Measurements from ENCODE around the gene ARPC2. TPM values are rescaled to one million over a fixed set of nuclear protein-coding genes. Genes with fewer than 3 reads are reported as not detected.

Gene ARPC2
- total RNA-seq, 4 donors from 2014 or later: 181 to 231 (median 193) TPM

DNA sequence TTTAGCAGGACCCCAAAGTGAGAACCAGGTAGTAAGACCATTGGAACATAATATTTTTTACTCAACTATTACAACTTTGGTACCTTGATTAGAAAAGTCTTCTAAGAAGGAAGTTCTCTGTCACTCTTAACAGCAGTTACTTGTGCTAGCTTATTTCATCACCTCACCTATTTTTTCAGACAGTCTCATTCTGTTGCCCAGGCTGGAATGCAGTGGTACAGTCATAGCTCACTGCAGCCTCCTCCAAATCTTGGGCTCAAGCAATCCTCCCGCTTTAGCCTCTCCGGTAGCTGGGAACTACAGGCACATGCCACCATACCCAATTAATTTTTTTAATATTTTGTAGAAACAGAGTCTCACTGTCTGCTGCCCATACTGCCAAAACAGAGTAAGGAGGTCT, 18.0 kb downstream of the ARPC2 start:
- TF ChIP-seq, protein P1, sequence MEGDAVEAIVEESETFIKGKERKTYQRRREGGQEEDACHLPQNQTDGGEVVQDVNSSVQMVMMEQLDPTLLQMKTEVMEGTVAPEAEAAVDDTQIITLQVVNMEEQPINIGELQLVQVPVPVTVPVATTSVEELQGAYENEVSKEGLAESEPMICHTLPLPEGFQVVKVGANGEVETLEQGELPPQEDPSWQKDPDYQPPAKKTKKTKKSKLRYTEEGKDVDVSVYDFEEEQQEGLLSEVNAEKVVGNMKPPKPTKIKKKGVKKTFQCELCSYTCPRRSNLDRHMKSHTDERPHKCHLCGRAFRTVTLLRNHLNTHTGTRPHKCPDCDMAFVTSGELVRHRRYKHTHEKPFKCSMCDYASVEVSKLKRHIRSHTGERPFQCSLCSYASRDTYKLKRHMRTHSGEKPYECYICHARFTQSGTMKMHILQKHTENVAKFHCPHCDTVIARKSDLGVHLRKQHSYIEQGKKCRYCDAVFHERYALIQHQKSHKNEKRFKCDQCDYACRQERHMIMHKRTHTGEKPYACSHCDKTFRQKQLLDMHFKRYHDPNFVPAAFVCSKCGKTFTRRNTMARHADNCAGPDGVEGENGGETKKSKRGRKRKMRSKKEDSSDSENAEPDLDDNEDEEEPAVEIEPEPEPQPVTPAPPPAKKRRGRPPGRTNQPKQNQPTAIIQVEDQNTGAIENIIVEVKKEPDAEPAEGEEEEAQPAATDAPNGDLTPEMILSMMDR (IDR thresholded peaks at IDR 0.05 in 4 of 5, conservative IDR thresholded peaks at IDR 0.05 in 1 of 5): no peak
- no peak for TF ChIP-seq POLR2A (IDR thresholded peaks at IDR 0.05)
- Histone ChIP-seq H3K27ac (no peak overlapping the region), H3K27me3 (no peaks in the 10 kb centered on the region), H3K4me1 (peaks cover under 1 to 6% of the 10 kb centered on the region in 2 donors), H3K9me3 (no peaks in the 10 kb centered on the region), H3K4me3 (no peak overlapping the region), H3K36me3 (peaks cover 2 to 85% of the 10 kb centered on the region in 2 donors)
- no peak for ATAC-seq
- in situ Hi-C loops (cut with MboI; ENCODE audit: low sequenced_read_pairs in 4 of 4) (no loop called here), intact Hi-C loops (cut with DNase I; ENCODE audit: low total_unique reads) (no loop called here)
- no peak for DNase-seq

DNA sequence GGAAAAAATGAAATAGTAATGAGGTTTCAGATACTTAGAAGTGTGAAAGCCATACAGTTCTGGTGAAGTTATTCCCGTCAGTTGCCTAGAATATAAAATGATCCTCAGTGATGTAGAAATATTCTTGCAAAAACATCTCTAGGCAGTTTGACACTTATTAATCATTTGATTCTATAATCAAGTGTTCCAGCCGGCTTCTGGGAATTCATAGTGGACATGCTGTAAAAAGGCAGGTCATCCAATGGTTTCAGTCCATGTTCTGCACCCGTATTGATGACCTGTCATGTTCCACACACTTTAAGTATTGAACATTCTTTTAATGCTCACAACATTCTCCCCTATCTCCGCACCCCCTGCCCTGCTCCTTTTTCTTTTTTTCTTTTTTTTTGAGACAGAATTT, 19.8 kb downstream of the ARPC2 start:
- Histone ChIP-seq H3K9me3 (no peaks in the 10 kb centered on the region), H3K27ac (no peak overlapping the region), H3K4me1 (no peaks in the 10 kb centered on the region), H3K36me3 (peaks cover 0 to 85% of the 10 kb centered on the region in 2 donors), H3K4me3 (no peak overlapping the region), H3K27me3 (no peaks in the 10 kb centered on the region)
- no peak for DNase-seq
- intact Hi-C loops (cut with DNase I; ENCODE audit: low total_unique reads): no loop called here
- no peak for ATAC-seq
- in situ Hi-C loops (cut with MboI; ENCODE audit: low sequenced_read_pairs in 4 of 4): no loop called here
- TF ChIP-seq, protein P1 (IDR thresholded peaks at IDR 0.05 in 4 of 5, conservative IDR thresholded peaks at IDR 0.05 in 1 of 5): no peak
- no peak for TF ChIP-seq POLR2A (IDR thresholded peaks at IDR 0.05)

DNA sequence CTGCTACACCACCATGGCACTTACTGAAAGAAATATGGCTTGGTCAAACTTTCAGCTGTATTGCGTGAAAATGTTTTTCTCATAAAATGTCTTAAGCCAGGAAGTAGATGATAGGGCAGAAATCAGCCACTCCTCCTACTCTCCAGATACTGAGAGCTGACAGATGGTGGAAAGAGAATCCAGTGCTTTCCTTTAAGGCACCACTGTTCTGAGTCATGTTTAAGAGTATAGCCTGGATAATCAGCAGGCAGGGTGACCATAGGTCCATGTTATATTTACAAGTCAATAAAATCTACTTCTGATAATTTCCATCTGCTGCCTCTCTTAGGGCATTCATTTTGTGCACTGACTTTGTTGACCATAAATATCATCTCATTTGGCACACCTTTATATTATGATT, 21.9 kb downstream of the ARPC2 start:
- ATAC-seq (no peak), DNase-seq (no peak)
- Histone ChIP-seq H3K27ac (no peak overlapping the region), H3K4me1 (no peaks in the 10 kb centered on the region), H3K4me3 (no peak overlapping the region), H3K9me3 (no peaks in the 10 kb centered on the region), H3K27me3 (no peaks in the 10 kb centered on the region), H3K36me3 (peaks cover 0 to 97% of the 10 kb centered on the region in 2 donors)
- intact Hi-C loops (cut with DNase I; ENCODE audit: low total_unique reads) (no loop called here), in situ Hi-C loops (cut with MboI; ENCODE audit: low sequenced_read_pairs in 4 of 4) (no loop called here)
- TF ChIP-seq, protein P1 (IDR thresholded peaks at IDR 0.05 in 4 of 5, conservative IDR thresholded peaks at IDR 0.05 in 1 of 5): no peak
- TF ChIP-seq POLR2A (IDR thresholded peaks at IDR 0.05): no peak

DNA sequence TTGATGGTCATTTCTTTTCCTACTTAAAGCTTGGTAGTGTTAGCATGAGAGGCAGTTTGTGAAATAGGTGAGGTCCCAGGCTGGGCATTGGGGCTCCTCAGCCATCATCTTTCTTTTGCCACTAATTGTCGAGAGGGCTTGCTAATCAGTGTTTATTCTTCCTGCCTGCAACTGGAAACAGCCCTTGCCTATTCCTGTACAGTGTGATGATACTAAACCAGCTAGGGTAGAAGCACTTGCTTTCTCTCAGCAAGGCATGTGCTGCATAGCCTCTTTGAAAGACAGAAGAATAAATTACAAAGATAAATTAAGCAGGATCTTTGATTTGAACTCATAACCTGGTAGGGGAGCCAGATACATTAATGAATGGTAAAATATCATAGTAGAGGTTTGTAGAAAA, 27.2 kb downstream of the ARPC2 start:
- no peak for ATAC-seq
- H3K4me1 ChIP-seq: peaks cover 0 to 7% of the 10 kb centered on the region in 2 donors
- H3K9me3 ChIP-seq: no peaks in the 10 kb centered on the region
- H3K27ac ChIP-seq: no peak overlapping the region
- TF ChIP-seq POLR2A (IDR thresholded peaks at IDR 0.05): no peak
- TF ChIP-seq, protein P1 (IDR thresholded peaks at IDR 0.05 in 4 of 5, conservative IDR thresholded peaks at IDR 0.05 in 1 of 5): no peak
- DNase-seq: no peak
- H3K27me3 ChIP-seq: no peaks in the 10 kb centered on the region
- intact Hi-C loops (cut with DNase I; ENCODE audit: low total_unique reads) (no loop called here), in situ Hi-C loops (cut with MboI; ENCODE audit: low sequenced_read_pairs in 4 of 4) (no loop called here)
- peaks cover 0 to 94% of the 10 kb centered on the region in 2 donors for H3K36me3 ChIP-seq
- H3K4me3 ChIP-seq: no peak overlapping the region

DNA sequence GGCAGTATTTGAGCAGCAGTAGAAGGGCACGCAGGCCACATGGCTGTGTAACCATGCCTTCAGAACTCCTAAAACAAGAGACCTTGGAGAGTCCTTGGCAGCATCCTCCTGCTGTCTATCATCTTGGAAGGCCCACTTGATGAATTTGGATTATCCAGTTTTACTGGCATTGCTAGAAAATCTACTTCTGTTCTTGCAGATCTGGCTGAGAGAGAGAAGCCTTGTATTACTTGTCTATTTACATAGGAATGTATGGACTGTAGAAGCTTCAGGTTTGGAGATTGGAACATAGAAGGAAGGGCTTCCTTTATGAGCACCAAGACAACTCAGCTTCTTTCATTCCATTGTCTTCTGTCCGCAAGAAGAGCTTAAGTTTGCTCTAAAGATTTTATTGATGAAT, 27.7 kb downstream of the ARPC2 start:
- TF ChIP-seq, protein P1 (IDR thresholded peaks at IDR 0.05 in 4 of 5, conservative IDR thresholded peaks at IDR 0.05 in 1 of 5): no peak
- TF ChIP-seq POLR2A (IDR thresholded peaks at IDR 0.05): no peak
- intact Hi-C loops (cut with DNase I; ENCODE audit: low total_unique reads) (no loop called here), in situ Hi-C loops (cut with MboI; ENCODE audit: low sequenced_read_pairs in 4 of 4) (no loop called here)
- Histone ChIP-seq H3K27ac (peak overlapping the region in 1 of 4 donors; percentile 21), H3K4me3 (no peak overlapping the region), H3K9me3 (no peaks in the 10 kb centered on the region), H3K36me3 (peaks cover 0 to 94% of the 10 kb centered on the region in 2 donors), H3K27me3 (no peaks in the 10 kb centered on the region), H3K4me1 (peaks cover 0 to 7% of the 10 kb centered on the region in 2 donors)
- ATAC-seq (no peak), DNase-seq (no peak)

Data from gastrocnemius medialis (tissue), 4 donors.